Activated naive CD4-positive, alpha-beta T cell treated with anti-CD3 and anti-CD28 coated beads, Interleukin-2, amount 10 ng/mL, durations not matched to agents 7 days and 5 days (primary cell): ENCODE measurements around the gene EXTL1.

Experiments used
- CTCF ChIA-PET: fragments of 350-600 bp; sonication (Branson Sonifier 250); formaldehyde crosslinking; loops from one replicate; lab custom pipeline; 2021; ENCODE audit warnings: antibody characterized with exemption; lab: Charles Lee
- DNase-seq: peaks from one replicate; pipeline ENCODE4 v3.0.0-alpha.2; 2020
- H3K27ac Mint-ChIP-seq: one replicate; pipeline ENCODE4 v1.8.0; 2021; ENCODE audit warnings: mild to moderate bottlenecking, moderate library complexity, mixed read lengths
- H3K27me3 Mint-ChIP-seq: one replicate; pipeline ENCODE4 v1.8.0; 2021; ENCODE audit warnings: mild to moderate bottlenecking, mixed read lengths
- H3K36me3 Mint-ChIP-seq: one replicate; pipeline ENCODE4 v1.8.0; 2021; ENCODE audit warnings: mixed read lengths
- H3K4me1 Mint-ChIP-seq: one replicate; pipeline ENCODE4 v1.8.0; 2021; ENCODE audit warnings: mixed read lengths
- H3K4me3 Mint-ChIP-seq: one replicate; pipeline ENCODE4 v1.8.0; 2021; ENCODE audit warnings: mild to moderate bottlenecking, moderate library complexity, mixed read lengths
- H3K9me3 Mint-ChIP-seq: one replicate; pipeline ENCODE4 v1.8.0; 2021; ENCODE audit warnings: mixed read lengths

Gene EXTL1

GRCh38 chr1:26084844-26085243 lies 63.3 kb downstream of the EXTL1 start:
- Mint-ChIP-seq H3K36me3 (no peaks in the 10 kb centered on the region), H3K4me1 (no peaks in the 10 kb centered on the region), H3K27me3 (peaks cover 68% of the 10 kb centered on the region), H3K9me3 (no peaks in the 10 kb centered on the region), H3K27ac (no peak overlapping the region), H3K4me3 (no peak overlapping the region)
- CTCF ChIA-PET: interaction anchor here (1.2 kb wide), 1 partner anchor 85 kb away, joined by 3 read pairs; the partner anchor contains the start of gene ZNF593
- DNase-seq: no peak
